IPS-15b (cell line): ENCODE measurements around the gene TPRG1L.

Source experiments
- H3K27me3 ChIP-seq: one replicate; pipeline ENCODE4 v1.6.1; 2013; ENCODE audit warnings: low read length; ENCODE audit not compliant: control insufficient read depth, insufficient read depth
- H3K36me3 ChIP-seq: one replicate; pipeline ENCODE4 v1.6.1; 2013; ENCODE audit warnings: low read length; ENCODE audit not compliant: control insufficient read depth, insufficient read depth
- H3K4me1 ChIP-seq: one replicate; pipeline ENCODE4 v1.6.1; 2013; ENCODE audit warnings: mild to moderate bottlenecking, low read length; ENCODE audit not compliant: control insufficient read depth, insufficient read depth
- H3K4me3 ChIP-seq: one replicate; pipeline ENCODE4 v1.5.1; 2013; ENCODE audit warnings: low read depth, low read length
- H3K9ac ChIP-seq: one replicate; pipeline ENCODE4 v1.6.1; 2013; ENCODE audit warnings: low read depth, mild to moderate bottlenecking, low read length
- H3K9me3 ChIP-seq: one replicate; pipeline ENCODE4 v1.6.1; 2013; ENCODE audit warnings: mild to moderate bottlenecking, low read length; ENCODE audit not compliant: control insufficient read depth, insufficient read depth

TPRG1L gene

DNA sequence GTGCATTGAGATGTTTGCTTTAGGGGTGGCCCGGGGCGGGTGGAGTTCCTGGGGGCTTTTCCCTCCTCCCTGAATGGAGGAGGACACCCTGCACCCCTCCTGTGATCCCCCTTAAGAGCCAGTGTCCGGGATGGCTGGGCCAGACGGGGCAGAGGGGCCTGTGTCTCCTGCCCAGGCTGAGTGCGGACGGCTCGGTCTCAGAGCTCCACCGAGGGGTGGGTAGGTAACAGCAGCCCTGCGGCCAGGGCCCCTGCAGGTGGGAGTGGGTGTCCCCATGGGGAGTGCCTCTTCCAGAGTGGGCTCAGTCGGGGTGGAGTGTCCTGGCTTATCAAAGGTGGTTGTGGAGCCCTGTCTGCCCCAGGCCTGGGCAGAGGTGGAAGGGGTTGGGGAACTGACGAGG lies 50.6 kb downstream of the TPRG1L start:
- Histone ChIP-seq H3K36me3 (no peaks in the 10 kb centered on the region), H3K9me3 (no peaks in the 10 kb centered on the region), H3K4me1 (no peaks in the 10 kb centered on the region), H3K9ac (peak overlapping the region; percentile 47), H3K4me3 (no peak overlapping the region), H3K27me3 (no peaks in the 10 kb centered on the region)

- Histone ChIP-seq H3K36me3 (no peaks in the 10 kb centered on the region), H3K4me3 (no peak overlapping the region), H3K9ac (no peak overlapping the region), H3K9me3 (no peaks in the 10 kb centered on the region), H3K27me3 (no peaks in the 10 kb centered on the region), H3K4me1 (no peaks in the 10 kb centered on the region)
Measured at GRCh38 chr1:3676581-3677470, 52.0 kb downstream of the TPRG1L start.

DNA sequence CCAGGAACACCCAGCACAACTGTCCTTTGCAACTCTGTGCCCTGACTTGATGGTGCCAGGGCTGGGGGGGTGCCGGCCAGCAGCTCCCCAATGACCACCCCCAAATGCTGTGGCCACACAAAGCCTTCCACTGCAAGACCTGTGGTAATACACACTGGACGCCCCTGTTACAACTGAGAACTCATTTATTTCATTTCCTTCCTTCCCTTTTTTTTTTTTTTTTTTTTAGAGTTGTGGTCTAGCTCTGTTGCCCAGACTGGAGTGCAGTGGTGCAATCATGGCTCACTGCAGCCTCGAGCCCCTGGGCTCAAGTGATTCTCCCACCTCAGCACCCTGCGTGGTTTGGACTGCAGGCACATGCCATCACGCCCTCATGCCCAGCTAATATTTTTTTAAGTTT lies 52.7 kb downstream of the TPRG1L start:
- Histone ChIP-seq H3K9ac (no peak overlapping the region), H3K27me3 (no peaks in the 10 kb centered on the region), H3K9me3 (no peaks in the 10 kb centered on the region), H3K4me1 (no peaks in the 10 kb centered on the region), H3K36me3 (no peaks in the 10 kb centered on the region), H3K4me3 (no peak overlapping the region)

- H3K4me3 ChIP-seq = no peak overlapping the region
Measured at GRCh38 chr1:3678361-3679097, 53.7 kb downstream of the TPRG1L start.

GRCh38 chr1:3679098-3679555 lies 54.3 kb downstream of the TPRG1L start:
- no peaks in the 10 kb centered on the region for H3K4me1 ChIP-seq
- peaks cover 4% of the 10 kb centered on the region for H3K27me3 ChIP-seq
- no peak overlapping the region for H3K4me3 ChIP-seq
- no peaks in the 10 kb centered on the region for H3K36me3 ChIP-seq
- H3K9ac ChIP-seq = no peak overlapping the region
- H3K9me3 ChIP-seq = no peaks in the 10 kb centered on the region

More at GRCh38 chr1:3678361-3679097, 53.7 kb downstream of the TPRG1L start:
- Histone ChIP-seq H3K9me3 (no peaks in the 10 kb centered on the region), H3K36me3 (no peaks in the 10 kb centered on the region), H3K9ac (no peak overlapping the region), H3K4me1 (no peaks in the 10 kb centered on the region), H3K27me3 (peaks cover 4% of the 10 kb centered on the region)
